Cortex of kidney (tissue), 1 donor: ENCODE results near the gene DLL1.
"Not testable (repeated sequence)": the region's sequence is repeated elsewhere in the genome, so short reads cannot be mapped to it uniquely, and the experiment has no call there.

Experiments
- DNase-seq: peaks from one replicate; lab custom pipeline; 2025; lab: John Stamatoyannopoulos, UW

The DLL1 gene

GRCh38 chr6:170267688-170268087, 23.2 kb downstream of the DLL1 start:
- DNase-seq: no peak

- no peak for DNase-seq
These were observed 24.6 kb downstream of the DLL1 start for GRCh38 chr6:170266061-170266825.

DNA sequence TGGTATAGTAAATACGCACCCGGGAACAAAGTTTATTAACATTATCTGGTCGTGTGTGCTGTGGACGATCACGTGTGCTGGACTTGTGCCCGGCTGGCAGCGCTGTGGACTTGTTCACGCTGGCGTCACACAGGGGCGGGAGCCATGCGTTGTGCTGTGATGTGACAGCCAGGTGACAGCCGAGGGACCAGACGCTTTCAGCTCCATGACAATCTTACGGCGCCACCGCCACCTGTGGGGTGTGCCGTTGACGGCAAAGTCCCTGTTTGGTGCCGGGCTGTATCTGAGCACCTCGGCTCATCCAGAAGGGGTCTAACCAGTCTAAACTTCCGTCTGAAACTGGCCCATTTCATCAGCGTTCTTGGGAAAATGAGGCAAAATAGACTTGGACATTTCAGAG, 25.2 kb downstream of the DLL1 start:
- DNase-seq: no peak

GRCh38 chr6:170264644-170265043, 26.2 kb downstream of the DLL1 start:
- DNase-seq: not testable (repeated sequence)

DNA sequence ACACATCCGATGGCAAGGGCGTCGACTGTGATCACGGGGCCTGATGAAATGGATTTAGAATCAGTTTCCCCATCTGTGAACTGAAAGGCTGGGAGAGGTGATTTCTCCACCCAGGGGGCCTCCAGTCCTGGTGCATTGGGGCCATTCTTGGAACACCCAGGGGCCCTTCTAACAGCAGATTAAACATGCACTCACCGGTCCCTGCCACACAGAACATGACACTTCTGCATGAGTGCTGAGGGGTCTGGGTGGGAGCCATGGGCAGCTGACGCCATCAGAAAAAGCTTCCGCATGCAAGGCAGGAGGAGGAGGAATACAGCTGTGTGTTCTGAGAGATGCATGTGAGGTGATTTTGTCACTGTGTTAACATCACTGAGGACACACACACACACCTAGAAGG, 26.8 kb downstream of the DLL1 start:
- DNase-seq: no peak

GRCh38 chr6:170263410-170263809, 27.5 kb downstream of the DLL1 start:
- no peak for DNase-seq

DNA sequence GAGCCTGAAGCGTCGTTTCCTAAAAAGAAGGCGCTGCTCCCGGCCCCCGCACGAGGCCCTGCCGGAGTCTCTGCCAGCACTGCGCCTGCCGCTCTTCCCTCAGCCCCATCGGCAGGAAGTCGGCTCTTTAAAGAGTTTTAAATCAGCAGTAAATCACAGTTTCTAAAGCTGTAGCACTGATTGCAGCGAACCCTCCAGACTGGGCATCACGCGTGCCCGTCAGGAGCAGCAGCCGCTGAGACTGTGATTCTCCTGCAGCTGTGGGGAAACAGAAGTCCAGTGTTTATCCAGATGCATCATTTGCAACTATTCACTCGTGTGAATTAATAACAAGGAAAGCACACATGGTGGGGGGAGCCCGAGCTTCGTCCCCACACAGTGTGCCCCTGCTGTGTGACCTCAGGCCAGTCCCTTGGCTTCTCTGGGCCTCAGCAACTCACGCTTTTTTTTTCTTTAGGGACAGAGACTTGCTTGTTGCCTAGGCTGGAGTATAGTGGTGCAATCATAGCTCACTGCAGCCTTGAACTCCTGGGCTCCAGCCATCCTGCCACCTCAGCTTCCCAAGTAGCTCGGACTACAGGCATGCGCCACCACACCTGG, 28.3 kb downstream of the DLL1 start:
- no peak for DNase-seq

DNA sequence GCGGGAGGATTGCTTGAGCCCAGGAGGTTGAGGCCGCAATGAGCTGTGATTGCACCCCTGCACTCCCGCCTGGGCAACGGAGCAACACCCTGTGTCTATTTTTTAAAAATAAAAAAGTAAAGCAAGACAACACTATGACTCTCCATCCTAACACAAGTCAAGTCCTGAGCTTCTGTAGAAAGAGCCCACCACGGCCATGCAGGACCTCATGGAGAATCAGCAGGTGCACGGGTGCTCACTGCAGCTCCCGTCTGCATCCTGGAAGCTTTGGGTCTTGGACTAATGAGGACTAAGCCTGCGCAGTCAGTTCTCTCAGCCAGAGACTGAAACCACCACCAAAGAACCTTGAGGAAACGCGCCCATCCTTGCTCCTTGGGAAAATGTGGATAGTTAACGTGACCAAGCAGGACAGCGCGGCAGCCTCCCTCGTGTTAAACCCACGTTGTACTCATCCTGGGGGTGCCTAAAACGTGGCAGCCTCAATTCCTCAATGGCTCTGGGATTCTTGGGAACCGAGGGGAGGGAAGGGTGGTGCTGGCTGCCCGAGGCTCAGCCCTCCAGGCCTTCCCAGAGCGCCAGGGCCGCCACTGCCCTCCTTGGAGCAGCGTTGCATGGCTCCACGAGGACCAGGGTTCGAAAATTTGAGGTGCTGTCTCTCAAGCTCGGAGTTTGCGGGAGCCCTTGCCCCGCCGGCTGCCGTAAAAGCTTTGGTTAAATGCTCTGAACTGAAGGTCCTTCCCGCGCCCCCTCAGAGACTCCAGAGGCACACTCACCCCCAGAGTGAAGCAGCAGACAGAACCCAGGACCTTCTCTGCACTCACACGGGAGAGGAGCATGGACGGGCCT, 29.0 kb downstream of the DLL1 start:
- no peak for DNase-seq

DNA sequence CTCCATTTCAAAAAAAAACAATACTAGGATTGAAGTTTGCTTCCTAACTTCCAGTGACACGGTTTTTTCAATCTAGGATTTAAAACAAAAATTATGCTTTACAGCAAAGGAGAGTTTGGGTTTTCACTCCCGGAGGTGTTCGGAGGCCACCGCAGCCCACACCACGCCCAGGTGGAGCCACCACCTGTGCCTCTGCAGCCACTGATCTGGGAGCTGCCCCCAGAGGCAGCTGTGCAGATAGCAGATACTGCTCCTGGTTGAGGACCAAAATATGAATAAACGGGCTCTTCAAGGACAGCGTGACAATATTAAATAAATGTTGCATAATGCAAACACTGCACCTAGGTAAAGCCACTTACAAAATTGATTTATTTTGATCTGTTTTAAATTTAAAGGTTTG, 30.2 kb downstream of the DLL1 start:
- DNase-seq: no peak

GRCh38 chr6:170259278-170259677, 31.6 kb downstream of the DLL1 start:
- no peak for DNase-seq

DNA sequence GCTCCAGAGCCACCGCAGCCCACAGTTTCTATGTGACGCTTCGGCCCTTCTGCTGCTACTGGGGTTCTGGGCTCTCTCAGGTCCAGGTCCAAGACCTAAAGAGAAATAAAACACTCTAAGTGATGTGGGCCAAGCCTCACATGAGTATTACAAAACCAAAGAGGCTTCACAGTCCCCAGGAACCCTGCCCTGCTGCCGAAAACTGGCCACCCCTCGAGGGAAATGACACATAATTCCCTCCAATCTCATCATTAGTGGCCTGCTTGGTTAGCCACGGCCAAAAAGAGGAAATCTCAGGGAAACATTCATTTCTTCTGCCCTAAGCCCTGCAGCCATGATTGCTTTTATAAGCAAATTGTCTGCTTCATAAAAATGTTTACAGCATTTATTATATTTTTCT, 32.5 kb downstream of the DLL1 start:
- no peak for DNase-seq

GRCh38 chr6:170257376-170257775, 33.5 kb downstream of the DLL1 start:
- DNase-seq: no peak

GRCh38 chr6:170256641-170257040, 34.2 kb downstream of the DLL1 start:
- no peak for DNase-seq

GRCh38 chr6:170255426-170256125, 35.3 kb downstream of the DLL1 start:
- no peak for DNase-seq

DNA sequence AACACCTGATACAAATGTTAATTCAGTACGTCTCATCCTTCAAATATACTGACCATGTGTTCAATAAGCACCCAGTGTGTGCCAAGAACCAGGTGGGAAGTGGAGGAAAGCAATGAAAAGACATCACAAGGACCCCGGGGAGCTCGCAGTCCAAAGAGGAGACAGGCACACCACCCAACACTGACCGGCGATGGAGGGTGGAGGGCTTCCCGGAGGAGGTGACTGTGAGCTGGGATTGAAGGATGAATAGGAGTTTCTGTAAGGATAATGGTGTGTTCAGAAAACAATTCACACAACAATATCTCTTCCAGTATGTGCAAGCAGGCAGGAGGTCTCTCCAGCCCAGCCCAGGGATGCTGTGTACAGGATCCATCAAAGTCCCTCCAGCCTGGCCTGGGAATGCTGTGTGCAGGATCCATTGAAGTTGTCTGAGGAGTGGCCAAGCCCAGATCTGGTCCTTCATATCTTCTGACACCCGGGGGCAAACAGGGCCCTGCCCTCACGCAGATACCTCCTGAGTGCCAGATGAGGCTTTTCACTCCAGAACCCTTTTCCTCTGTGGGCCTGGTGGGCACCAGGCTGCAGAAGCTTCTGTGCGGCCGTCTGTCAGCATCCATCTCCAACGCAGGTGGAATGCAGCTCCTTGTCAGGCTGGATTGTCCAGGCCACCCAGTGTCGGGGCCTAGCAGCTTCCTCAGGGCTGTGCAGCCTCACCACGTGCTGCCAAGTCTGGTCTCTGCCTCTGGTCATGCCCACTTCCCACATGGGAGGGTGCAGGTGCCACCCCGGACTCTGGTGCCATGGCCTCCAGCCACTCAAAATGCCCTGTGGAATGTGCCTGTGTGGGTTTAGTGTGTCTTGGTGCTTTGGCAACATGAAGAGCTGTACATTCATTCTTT, 36.3 kb downstream of the DLL1 start:
- no peak for DNase-seq

GRCh38 chr6:170253910-170254269, 37.0 kb downstream of the DLL1 start:
- no peak for DNase-seq

- no peak for DNase-seq
These were observed 37.5 kb downstream of the DLL1 start for GRCh38 chr6:170253226-170253909.

DNA sequence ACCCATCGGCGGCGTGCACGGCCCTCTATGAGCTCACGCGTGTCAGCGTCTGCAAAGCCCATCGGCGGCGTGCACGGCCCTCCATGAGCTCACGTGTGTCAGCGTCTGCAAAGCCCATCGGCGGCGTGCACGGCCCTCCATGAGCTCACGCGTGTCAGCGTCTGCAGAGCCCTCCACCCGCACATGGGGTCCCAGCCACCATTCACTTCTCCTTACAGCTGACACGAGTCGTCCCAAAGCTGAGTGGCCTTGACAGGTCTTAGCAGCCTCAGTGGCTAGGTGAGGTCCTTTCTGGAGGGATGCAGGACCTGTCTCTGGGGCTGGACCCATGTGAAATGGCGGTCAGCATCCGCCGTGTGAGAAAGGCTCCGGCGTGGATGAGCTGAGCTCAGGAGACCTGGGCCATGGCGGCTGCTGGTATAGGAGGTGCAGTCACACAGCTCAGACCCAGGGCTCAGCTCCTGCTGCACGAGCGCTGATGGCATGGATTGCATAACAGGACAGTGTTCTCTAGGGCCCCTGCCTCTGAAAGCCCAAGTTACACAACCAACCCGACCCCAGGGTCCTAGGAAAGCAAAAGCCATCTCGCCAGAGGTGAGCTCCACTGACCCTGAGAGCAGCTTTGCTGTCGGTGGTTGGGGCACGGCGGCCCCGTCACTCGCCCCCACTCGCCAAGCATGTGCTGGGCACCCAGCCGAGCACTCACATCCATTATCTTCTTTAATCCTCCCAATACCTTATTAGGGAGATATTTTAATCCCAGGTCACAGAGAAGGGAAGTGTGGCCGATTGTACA, 38.9 kb downstream of the DLL1 start:
- no peak for DNase-seq

GRCh38 chr6:170250981-170251775, 39.7 kb downstream of the DLL1 start:
- DNase-seq: no peak
